HEK293T (cell line): ENCODE measurements around the gene HDX.
"Not testable (repeated sequence)": the region's sequence is repeated elsewhere in the genome, so short reads cannot be mapped to it uniquely, and the experiment has no call there.

ENCODE experiments used
- CTCF ChIA-PET: fragments of 350-600 bp; formaldehyde crosslinking; extraction: SDS; loops from one replicate; lab custom pipeline; 2021; ENCODE audit warnings: antibody characterized with exemption, inconsistent platforms; lab: Yijun Ruan, JAX
- POLR2A ChIA-PET: fragments of 350-600 bp; formaldehyde crosslinking; extraction: SDS; loops from one replicate; lab custom pipeline; 2020; ENCODE audit warnings: antibody characterized with exemption, inconsistent platforms; lab: Yijun Ruan, JAX
- DNase-seq: peaks from one replicate; pipeline ENCODE4 v3.0.0; 2012; ENCODE audit warnings: mixed read lengths; ENCODE audit errors: extremely low spot score
- ARNT ChIP-seq: fragments of 450-650 bp; IDR thresholded peaks from 2 replicates; pipeline ENCODE4 v1.6.1; 2017; ENCODE audit warnings: mild to moderate bottlenecking
- BHLHE40 ChIP-seq: fragments of 450-650 bp; IDR thresholded peaks from 2 replicates; pipeline ENCODE4 v1.6.1; 2016; ENCODE audit warnings: mild to moderate bottlenecking, moderate library complexity, borderline replicate concordance
- ELF4 ChIP-seq: fragments of 450-650 bp; IDR thresholded peaks from 2 replicates; pipeline ENCODE4 v1.6.1; 2017; ENCODE audit warnings: antibody characterized with exemption
- FOXA1 ChIP-seq: fragments of 450-650 bp; IDR thresholded peaks from 2 replicates; pipeline ENCODE4 v1.6.1; 2016; ENCODE audit warnings: mild to moderate bottlenecking
- FOXK2 ChIP-seq: fragments of 450-650 bp; IDR thresholded peaks from 2 replicates; pipeline ENCODE4 v1.6.1; 2016; ENCODE audit warnings: mild to moderate bottlenecking
- FOXM1 ChIP-seq: fragments of 450-650 bp; IDR thresholded peaks from 2 replicates; pipeline ENCODE4 v1.6.1; 2017; ENCODE audit warnings: mild to moderate bottlenecking, borderline replicate concordance
- HDGF ChIP-seq: fragments of 450-650 bp; IDR thresholded peaks from 2 replicates; pipeline ENCODE4 v1.6.1; 2017; ENCODE audit warnings: antibody characterized with exemption, borderline replicate concordance
- L3MBTL2 ChIP-seq: fragments of 450-650 bp; conservative IDR thresholded peaks from 2 replicates; pipeline ENCODE4 v1.6.1; 2016; ENCODE audit warnings: mild to moderate bottlenecking
- LEF1 ChIP-seq: fragments of 450-650 bp; IDR thresholded peaks from 2 replicates; pipeline ENCODE4 v1.6.1; 2017; ENCODE audit warnings: mild to moderate bottlenecking, borderline replicate concordance
- NFRKB ChIP-seq: fragments of 450-650 bp; IDR thresholded peaks from 2 replicates; pipeline ENCODE4 v1.6.1; 2016; ENCODE audit warnings: mild to moderate bottlenecking, moderate library complexity
- PKNOX1 ChIP-seq: fragments of 450-650 bp; IDR thresholded peaks from 2 replicates; pipeline ENCODE4 v1.6.1; 2016
- SP1 ChIP-seq: fragments of 450-650 bp; IDR thresholded peaks from 2 replicates; pipeline ENCODE4 v1.6.1; 2017
- SUZ12 ChIP-seq: fragments of 450-650 bp; IDR thresholded peaks from 2 replicates; pipeline ENCODE4 v1.6.1; 2016; ENCODE audit warnings: mild to moderate bottlenecking
- TARDBP ChIP-seq: fragments of 450-650 bp; IDR thresholded peaks from 2 replicates; pipeline ENCODE4 v1.6.1; 2016
- ZNF384 ChIP-seq: fragments of 450-650 bp; IDR thresholded peaks from 2 replicates; pipeline ENCODE4 v1.6.1; 2016

Gene HDX

GRCh38 chrX:84320023-84320422 is 182.2 kb downstream of the HDX start:
- CTCF ChIA-PET, result interaction anchor here (1.4 kb wide), 1 partner anchor 20 kb away, joined by 4 read pairs; no protein-coding TSS in a partner anchor
- no peak for DNase-seq
- TF ChIP-seq TARDBP, result no peak
- TF ChIP-seq L3MBTL2, result no peak
- TF ChIP-seq ARNT, result no peak
- no peak for TF ChIP-seq ZNF384
- TF ChIP-seq LEF1, result no peak
- TF ChIP-seq BHLHE40, result no peak
- TF ChIP-seq HDGF, result no peak
- no peak for TF ChIP-seq SUZ12
- TF ChIP-seq FOXA1, result no peak
- no peak for TF ChIP-seq NFRKB
- TF ChIP-seq PKNOX1, result no peak
- no peak for TF ChIP-seq ELF4
- TF ChIP-seq SP1, result no peak
- no peak for TF ChIP-seq FOXM1
- POLR2A ChIA-PET, result no interaction called here

- POLR2A ChIA-PET, result no interaction called here
- DNase-seq, result no peak
- CTCF ChIA-PET, result interaction anchor here (0.7 kb wide), 1 partner anchor 681 kb away, joined by 4 read pairs; no protein-coding TSS in a partner anchor
- TF ChIP-seq FOXM1, result no peak
- TF ChIP-seq TARDBP, result no peak
- TF ChIP-seq PKNOX1, result no peak
- no peak for TF ChIP-seq SUZ12
- TF ChIP-seq FOXK2, result no peak
Observed at GRCh38 chrX:84318661-84319060, 183.6 kb downstream of the HDX start.

- DNase-seq, CTCF ChIA-PET, POLR2A ChIA-PET: not testable (repeated sequence)
Observed at GRCh38 chrX:84315946-84316345, 186.3 kb downstream of the HDX start.
